TTC549 (cell line): ENCODE results near the gene KIF3C.
"Not testable (repeated sequence)": the region's sequence is repeated elsewhere in the genome, so short reads cannot be mapped to it uniquely, and the experiment has no call there.

Experiments
- FAIRE-seq: peaks from 2 replicates; lab custom pipeline; 2012; peaks lifted over from hg19 to GRCh38; lab: Jason Lieb, UNC

The KIF3C gene

GRCh38 chr2:25958611-25959010 lies 23.7 kb downstream of the KIF3C start:
- not testable (repeated sequence) for FAIRE-seq

GRCh38 chr2:25957743-25958142 lies 24.6 kb downstream of the KIF3C start:
- no peak for FAIRE-seq

- no peak for FAIRE-seq
These were observed 26.3 kb downstream of the KIF3C start for GRCh38 chr2:25955869-25956535.

GRCh38 chr2:25955036-25955435 lies 27.3 kb downstream of the KIF3C start:
- no peak for FAIRE-seq

DNA sequence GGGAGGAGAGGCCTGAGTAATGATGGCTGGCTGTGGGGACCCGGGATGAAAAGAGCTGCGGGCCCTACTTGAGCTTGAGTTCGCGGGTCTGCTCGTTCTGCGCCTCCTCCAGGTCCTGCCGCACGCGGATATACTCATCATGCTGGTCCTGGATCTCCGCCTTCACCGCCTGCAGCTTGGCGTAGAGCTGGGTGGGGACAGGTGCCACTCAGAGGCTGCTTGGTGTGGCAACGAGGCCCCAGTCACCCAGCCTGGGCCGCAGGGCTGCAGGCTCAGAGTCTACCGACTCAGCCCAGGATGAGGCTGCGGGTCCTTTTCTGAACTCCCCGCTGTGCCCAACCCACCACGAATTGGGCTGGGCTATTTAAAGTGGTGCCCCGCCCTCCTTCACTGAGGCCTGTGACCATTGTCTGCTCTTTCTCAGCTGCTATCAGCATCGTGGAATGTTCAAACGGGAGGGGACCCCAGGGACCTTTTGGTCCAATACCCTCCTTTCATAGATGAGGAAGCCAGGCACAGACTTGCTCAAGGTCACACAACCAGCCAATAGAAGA lies 28.0 kb downstream of the KIF3C start:
- no peak for FAIRE-seq

- FAIRE-seq, result peak; percentile 82
These were observed 31.2 kb downstream of the KIF3C start for GRCh38 chr2:25951071-25951547.

- no peak for FAIRE-seq
These were observed 33.9 kb downstream of the KIF3C start for GRCh38 chr2:25948437-25948836.

- no peak for FAIRE-seq
These were observed 41.3 kb downstream of the KIF3C start for GRCh38 chr2:25941042-25941441.

- FAIRE-seq, result no peak
These were observed 43.0 kb downstream of the KIF3C start for GRCh38 chr2:25939257-25939668.

- FAIRE-seq, result no peak
These were observed 44.0 kb downstream of the KIF3C start for GRCh38 chr2:25938345-25938744.

GRCh38 chr2:25936889-25937545 lies 45.3 kb downstream of the KIF3C start:
- FAIRE-seq, result no peak

GRCh38 chr2:25933622-25934021 lies 48.7 kb downstream of the KIF3C start:
- FAIRE-seq, result no peak

- no peak for FAIRE-seq
These were observed 52.4 kb downstream of the KIF3C start for GRCh38 chr2:25929789-25930473.

DNA sequence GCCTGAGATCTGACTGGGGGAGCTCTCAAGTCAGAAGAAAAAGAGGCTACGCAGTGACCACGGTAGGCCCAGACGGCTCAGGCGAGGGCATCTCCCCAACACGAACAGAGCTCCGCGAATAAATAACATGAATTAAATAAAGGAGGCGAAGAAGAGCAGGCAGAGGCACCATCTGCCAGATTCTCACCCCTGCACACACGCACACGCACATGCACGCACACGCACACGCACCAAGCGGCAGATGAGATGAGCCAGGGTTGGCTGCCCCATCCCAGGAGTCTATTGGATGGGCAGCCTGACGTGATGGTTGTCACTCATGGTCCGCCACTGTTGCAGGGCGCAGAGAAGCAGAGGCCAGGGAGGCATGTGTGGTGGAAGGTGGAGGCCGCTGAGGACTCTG lies 53.6 kb downstream of the KIF3C start:
- no peak for FAIRE-seq

- no peak for FAIRE-seq
These were observed 55.1 kb downstream of the KIF3C start for GRCh38 chr2:25926984-25927756.

GRCh38 chr2:25922501-25922900 lies 59.8 kb downstream of the KIF3C start:
- no peak for FAIRE-seq

DNA sequence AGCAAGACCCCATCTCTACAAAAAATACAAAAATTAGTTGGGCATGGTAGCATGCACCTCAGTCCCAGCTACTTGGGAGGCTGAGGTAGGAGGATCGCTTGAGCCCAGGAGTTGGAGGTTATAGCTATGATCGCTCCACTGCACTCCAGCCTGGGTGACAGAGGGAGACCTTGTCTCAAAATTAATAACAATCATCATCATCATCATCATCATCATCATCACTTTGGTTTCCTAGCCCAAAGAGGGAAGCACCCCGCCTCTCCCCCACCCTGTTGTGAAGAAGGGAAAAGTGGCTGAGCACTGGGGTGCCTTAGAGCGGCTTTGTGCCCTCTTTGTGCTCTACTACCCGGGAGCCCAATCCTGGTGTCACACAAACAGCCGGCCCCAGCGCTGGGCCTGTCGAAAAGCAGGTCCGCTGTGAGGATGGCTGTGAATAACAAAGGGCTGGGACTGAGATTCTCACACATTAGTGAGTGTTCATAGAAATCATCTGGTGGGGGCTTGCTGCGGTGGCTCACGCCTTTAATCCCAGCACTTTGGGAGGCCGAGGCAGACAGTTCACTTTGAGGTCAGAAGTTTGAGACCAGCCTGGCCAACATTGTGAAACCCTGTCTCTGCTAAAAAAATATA lies 61.4 kb downstream of the KIF3C start:
- FAIRE-seq, result no peak

DNA sequence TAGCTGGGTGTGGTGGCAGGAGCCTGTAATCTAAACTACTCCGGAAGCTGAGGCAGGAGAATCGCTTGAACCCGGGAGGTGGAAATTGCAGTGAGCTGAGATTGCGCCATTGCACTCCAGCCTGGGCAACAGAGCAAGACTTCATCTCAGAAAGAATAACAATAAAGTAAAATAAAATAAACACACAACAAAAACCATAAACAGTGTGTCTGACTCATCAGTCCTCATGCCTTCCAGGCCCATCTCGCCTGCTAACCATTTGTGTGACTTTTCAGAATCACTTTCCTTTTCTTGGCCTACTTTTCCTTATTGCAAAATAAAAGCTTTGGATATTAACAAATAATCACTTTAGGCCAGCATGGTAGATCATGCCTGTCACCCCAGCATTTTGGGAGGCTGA lies 62.0 kb downstream of the KIF3C start:
- no peak for FAIRE-seq

DNA sequence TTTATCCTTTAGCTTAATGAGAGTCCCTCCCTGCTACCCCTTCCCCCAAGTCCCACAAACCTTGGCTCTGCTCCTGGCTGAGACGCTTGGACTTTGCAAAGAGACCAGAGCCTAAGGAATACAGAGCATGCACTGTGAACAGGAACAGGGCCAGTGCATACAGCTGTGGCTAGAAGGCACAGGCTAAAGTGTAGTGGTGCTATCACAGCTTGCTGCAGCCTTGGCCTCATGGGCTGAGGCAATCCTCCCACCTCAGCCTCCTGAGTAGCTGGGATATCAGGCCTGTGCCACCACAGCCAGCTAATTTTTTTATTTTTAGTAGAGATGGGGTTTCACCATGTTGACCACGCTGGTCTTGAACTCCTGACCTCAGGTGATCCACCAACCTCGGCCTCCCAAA lies 64.5 kb downstream of the KIF3C start:
- no peak for FAIRE-seq

DNA sequence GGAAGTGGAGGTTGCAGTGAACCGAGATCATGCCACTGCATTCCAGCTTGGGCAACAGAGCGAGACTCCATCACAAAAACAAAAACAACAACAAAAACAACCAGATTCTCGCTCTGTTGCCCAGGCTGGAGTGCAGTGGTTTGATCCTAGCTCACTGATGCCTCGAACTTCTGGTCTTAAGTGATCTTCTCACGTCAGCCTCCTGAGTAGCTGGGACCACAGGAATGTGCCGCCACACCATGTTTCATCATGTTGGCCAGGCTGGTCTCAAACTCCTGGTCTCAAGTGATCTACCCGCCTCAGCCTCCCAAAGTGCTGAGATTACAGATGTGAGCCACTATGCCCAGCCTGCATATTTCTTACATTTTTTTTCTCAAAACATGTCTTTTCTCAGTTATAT lies 64.9 kb downstream of the KIF3C start:
- FAIRE-seq, result not testable (repeated sequence)

GRCh38 chr2:25915944-25916772 lies 66.1 kb downstream of the KIF3C start:
- not testable (repeated sequence) for FAIRE-seq
